Pulmonary artery endothelial cell (primary cell): ENCODE data around the gene ADM5. TPM values are rescaled to one million over a fixed set of nuclear protein-coding genes. Genes with fewer than 3 reads are reported as not detected.

Experiments used
- DNase-seq: peaks from one replicate; pipeline ENCODE4 v3.0.0-alpha.2; 2011; ENCODE audit warnings: low read depth, low spot score
- total RNA-seq: library from RNA; depleted of rRNA; stranded (reverse); fragments of >200 nt; gene quantifications from 2 replicates; pipeline ENCODE4 v1.2.3, GENCODE V29; 2014

ADM5 gene
- total RNA-seq, 1 donor from 2014 or later: 0.40 TPM

GRCh38 chr19:49679771-49680413, 9.5 kb upstream of the ADM5 start:
- no peak for DNase-seq

- DNase-seq: no peak
These were observed 8.7 kb upstream of the ADM5 start for GRCh38 chr19:49680421-49681351.

DNA sequence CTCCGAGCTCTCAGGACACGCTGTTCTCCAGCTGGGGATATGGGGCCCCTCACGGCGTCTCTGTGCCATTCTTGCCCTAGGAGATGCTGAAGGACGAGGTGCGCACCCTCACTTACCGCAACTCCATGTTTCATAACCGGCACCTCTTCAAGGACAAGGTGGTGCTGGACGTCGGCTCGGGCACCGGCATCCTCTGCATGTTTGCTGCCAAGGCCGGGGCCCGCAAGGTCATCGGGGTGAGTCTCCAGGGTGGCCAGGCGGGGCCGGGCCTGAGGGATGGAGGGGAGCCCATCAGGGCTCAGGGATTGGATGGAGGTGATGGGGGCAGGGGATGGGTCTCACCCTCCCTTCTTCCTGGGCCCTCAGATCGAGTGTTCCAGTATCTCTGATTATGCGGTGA, 7.6 kb upstream of the ADM5 start:
- no peak for DNase-seq

DNA sequence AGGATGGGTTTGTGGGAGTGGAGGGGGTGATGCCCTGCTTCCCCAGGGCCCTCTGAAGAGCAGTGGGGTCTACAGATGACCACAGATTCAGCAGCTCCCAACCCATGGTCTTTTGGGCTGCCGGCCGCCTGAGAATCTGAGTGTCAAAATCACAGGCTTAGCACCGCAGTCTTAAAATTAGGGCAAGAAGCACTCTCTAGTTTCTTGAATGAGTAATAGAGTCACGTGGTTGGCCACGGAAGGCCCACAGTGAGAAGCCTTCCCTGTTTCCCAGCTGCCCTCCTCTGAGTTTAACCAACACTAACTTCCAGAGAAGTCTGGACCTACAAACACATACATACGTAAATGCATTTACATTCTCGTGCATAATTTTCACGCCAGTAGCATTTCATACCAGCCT, 7.1 kb upstream of the ADM5 start:
- no peak for DNase-seq

DNA sequence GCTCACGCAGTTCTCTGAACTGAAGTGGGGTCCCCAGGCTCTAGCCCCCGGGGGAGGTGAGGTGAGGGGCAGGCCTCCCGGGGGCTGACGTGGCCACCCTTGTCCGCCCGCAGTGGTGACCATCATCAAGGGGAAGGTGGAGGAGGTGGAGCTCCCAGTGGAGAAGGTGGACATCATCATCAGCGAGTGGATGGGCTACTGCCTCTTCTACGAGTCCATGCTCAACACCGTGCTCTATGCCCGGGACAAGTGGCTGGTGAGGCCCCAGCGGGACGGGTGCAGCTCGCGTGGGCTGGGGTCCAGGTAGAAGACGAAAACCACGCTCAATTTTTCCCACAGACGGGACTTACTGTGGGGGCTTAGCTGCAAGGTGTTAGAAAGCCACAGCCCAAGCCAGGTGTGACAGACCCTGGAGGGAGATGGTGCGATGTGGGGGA, 5.6 kb upstream of the ADM5 start:
- DNase-seq: no peak

GRCh38 chr19:49684251-49684982, 5.0 kb upstream of the ADM5 start:
- no peak for DNase-seq

DNA sequence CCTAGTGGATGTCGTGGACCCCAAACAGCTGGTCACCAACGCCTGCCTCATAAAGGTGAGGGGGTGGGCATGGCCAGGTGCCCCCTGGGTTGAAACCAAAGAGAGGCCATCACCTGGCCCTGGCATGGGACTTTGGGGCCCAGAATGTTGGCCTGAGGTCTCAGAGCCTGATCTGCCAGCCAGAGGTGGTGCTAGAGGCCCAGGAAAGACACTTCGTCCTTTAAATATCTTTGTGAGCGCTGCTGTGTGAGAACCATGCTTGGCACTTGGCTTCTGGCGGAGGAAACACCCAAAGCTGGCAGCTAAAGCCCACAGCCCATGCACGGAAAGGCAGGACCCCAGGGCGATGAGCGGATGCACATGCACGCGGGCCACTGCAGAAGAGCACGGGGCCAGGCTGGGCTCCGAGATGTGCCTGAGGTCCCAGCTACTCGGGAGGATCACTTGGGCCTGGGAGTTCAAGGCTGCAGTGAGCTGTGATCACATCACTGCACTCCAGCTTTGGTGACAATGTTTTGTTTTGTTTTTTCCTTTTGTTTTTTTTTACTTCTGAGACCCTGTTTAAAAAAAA, 4.3 kb upstream of the ADM5 start:
- DNase-seq: no peak

GRCh38 chr19:49685845-49686332, 3.5 kb upstream of the ADM5 start:
- no peak for DNase-seq

DNA sequence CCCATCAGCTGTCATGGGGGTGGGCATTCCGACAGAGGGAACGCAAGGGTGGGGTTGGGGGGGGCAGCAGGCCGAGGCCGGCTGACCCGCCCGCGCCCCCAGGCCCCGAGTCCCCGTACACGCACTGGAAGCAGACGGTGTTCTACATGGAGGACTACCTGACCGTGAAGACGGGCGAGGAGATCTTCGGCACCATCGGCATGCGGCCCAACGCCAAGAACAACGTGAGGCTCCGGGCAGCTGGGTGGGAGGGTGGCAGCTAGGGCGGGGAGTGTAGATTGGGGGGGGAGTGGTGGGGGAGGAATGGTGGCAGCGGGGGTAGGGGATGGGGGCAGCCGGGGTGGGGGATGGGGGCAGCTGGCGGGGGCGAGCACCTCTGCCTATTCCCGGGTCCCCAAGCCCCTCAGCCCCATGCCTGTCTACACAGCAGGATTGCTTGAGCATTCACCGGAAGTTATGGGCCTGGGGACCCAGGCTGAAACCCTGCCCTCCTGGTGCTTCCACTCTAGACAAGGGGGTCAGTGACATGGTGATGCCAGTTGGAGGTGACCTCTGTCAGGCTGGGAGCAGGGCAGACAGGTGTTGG, 2.8 kb upstream of the ADM5 start:
- no peak for DNase-seq

DNA sequence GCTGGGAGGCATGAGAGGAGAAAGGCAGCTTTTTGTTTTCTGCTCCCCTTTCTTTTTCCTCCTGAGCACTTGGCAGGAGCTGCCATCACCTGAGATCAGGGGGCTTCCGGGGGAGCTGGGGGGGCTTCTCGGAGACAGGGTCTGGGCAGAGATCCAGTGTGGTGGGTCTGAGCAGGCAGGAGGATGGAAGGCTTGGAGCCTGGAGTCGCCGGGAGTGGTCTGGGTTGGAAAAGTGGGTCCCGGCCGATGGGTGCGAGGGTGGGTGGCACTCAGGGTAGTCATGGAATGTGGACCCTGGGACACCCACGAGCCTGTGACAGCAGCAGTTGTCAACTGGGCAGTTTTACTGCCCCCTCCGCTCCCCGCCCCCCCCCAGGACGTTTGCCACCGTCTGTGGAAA, 2.2 kb upstream of the ADM5 start:
- no peak for DNase-seq

DNA sequence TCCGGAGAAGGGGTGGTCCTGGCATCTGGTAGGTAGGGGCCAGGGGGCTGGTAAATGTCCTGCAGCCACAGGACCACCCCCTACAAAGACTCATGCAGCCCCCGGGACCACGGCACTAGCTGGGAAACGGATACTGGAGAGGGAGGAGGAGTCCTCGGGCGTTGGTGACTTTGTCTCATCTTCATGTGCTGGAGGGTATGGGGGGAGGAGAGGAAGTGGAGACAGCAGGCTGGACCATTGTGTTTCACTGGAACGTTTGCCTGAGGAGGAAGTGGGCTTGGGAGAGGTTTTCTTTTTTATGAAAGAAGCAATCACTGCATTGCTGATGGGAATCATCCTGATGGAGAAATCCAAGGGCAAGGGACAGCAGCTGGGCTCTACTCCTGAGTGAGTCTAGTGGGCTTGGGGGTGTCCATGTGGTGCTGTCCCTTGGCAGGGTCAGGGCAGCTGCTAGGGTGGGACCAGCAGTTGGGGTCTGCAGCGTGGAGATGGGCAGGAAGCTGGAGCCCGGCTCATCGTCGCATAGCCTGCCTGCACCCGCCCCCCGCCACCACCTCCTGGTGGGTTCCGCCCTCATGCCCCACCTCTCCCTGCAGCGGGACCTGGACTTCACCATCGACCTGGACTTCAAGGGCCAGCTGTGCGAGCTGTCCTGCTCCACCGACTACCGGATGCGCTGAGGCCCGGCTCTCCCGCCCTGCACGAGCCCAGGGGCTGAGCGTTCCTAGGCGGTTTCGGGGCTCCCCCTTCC, 1.7 kb upstream of the ADM5 start:
- no peak for DNase-seq

GRCh38 chr19:49688531-49689132, 762 bp upstream of the ADM5 start:
- DNase-seq: no peak

DNA sequence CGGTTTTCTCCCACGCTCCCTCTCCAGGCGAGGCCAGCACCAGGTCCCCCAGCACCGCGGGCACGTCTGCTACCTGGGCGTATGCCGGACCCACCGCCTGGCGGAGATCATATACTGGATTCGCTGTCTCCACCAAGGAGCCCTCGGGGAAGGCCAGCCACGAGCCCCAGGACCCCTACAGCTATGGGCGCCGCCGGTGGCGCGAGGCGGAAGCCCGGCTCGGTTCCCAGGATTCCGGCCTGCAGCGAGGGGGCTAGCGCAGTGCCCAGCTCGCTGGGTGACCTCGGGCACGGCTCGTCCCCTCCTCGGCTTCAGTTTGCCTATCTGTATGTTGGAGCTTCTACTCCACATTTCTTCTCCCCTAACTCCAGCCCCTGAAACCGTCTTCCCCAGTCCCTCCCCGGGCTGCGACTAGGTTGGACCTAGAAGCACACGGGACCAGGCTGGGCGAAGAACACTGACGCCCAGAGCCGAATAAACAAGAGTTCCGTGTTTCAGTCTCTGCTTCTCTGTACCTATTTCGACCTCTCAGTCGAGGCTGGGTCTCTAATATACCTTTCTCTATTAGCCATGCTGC, 773 bp downstream of the ADM5 start:
- DNase-seq: no peak

DNA sequence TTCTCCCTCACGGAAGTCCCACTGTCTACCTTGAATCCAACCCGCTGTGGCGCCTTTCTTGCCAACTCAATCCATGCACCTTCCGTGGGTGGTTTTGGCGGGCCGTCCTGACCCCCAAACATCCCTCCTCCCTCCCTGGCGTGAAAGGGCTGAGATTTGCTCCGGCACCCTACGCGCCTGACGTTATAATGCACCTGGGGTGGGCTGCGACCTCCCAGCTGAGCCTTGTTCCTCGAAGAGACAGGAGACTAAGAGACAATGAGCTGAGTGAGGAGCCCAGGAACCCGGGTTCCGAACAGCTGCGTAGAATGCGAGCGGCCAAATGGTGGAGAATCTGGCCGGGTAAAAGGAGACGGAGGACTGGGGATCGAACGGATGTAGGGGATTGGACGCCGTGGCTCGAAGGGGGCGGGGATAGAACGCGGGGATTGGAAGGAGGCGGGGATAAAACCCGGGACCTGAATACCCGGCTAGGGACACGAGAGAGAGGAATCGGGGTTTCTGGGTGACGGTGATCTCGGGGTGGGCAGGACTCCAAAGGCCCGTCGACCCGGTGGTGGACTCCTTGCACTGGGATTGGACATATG, 1.4 kb downstream of the ADM5 start, which contains the start of gene CPT1C:
Gene CPT1C (plus strand): TSS at position 461 of the 587 bp plus-strand sequence. CDS start 1,137 bp downstream, outside the sequence.
- DNase-seq: no peak

- DNase-seq: no peak
These were observed 2.1 kb downstream of the ADM5 start for GRCh38 chr19:49691243-49692146.

DNA sequence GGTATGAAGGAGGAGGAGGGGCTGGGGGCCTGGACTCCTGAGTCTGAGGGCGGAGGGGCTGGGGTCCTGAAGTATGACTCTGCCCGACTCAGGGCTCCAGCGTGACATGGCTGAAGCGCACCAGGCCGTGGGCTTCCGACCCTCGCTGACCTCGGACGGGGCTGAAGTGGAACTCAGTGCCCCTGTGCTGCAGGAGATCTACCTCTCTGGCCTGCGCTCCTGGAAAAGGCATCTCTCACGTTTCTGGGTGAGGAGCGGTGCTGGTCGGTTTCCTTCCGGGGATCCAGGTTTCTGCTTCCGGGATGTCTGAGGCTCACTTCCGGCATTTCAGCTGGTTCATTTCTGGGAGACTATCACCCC, 2.7 kb downstream of the ADM5 start:
- DNase-seq: no peak

- DNase-seq: no peak
These were observed 6.7 kb downstream of the ADM5 start for GRCh38 chr19:49696115-49696514.

GRCh38 chr19:49696865-49697264, 7.5 kb downstream of the ADM5 start:
- no peak for DNase-seq
